Activated CD4-positive, alpha-beta T cell treated with anti-CD3 and anti-CD28 coated beads, Interleukin-2, amount 50 U/mL, for 1 hour (primary cell): ENCODE data around the gene NEK6.

Experiments
- DNase-seq: peaks from one replicate; pipeline ENCODE4 v3.0.0-alpha.2; 2020

Gene NEK6

DNA sequence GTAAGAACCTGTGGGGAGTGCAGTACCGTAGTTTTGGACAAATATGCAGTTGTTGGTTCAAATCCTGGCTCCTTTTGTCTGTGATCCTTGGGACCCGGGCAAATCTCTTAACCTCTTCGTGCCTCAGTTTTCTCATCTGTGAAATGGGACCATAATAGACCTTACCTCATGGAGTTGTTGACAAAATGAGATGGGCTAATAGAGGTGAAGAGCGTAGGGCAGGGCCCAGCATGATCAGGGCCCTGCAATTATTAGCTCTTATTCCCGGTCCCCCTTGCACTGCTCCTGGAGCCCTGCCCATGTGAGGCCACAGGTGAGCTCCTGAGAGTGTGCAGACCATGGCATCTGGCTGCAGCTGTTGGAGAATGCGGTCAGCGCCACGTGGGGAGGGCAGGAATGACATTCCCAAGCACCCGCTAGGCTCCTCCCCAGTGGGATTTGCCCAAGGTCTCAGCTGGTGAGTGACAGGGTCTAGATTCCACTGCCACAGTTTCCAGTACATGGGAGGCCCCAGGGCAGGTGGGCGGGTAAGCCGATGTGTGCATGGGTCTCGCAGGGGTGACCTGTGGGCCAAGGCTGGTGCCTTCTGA lies 41.0 kb downstream of the NEK6 start:
- no peak for DNase-seq

GRCh38 chr9:124299515-124300090 lies 41.9 kb downstream of the NEK6 start:
- no peak for DNase-seq

DNA sequence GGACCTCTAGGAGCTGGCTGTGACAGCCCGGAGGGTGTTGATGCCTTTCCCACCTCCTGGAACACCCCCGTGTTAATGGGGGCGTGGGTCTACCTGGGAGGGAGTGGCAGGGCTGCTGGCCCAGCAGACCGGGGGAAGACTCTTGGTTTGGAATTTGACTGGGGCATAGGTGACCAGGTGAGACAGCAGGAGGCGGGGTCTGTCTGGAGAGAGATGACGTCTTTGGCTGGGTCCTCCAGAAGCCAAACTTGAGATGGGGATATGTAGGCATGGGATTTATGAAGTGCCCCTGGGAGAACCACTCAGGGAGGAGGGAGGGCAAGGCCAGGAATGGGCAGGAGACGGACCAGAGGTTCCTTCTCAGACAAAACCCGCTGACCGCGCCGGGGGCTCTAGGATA lies 42.6 kb downstream of the NEK6 start:
- no peak for DNase-seq

- no peak for DNase-seq
Measured at GRCh38 chr9:124302921-124303320, 45.2 kb downstream of the NEK6 start.

DNA sequence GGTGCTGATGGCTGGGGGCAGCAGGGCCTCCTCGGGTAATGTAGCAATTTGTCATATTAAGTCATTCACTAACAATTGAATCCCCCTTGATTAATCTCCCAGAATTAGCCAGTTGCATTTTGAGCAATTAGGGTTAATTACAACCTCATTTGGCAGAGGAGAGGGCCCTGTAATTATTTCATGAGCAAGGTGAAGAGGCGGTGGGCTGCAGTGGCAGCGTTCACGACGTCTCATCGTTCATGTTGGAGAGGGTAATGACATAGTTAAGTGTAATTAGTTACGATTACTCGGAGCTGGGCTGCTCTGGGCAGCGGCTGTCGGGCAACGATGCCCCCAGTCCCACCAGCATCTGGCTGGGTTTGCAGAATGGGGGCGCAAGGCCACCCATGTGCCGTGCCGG lies 46.0 kb downstream of the NEK6 start:
- no peak for DNase-seq

GRCh38 chr9:124304285-124304684 lies 46.5 kb downstream of the NEK6 start:
- no peak for DNase-seq

DNA sequence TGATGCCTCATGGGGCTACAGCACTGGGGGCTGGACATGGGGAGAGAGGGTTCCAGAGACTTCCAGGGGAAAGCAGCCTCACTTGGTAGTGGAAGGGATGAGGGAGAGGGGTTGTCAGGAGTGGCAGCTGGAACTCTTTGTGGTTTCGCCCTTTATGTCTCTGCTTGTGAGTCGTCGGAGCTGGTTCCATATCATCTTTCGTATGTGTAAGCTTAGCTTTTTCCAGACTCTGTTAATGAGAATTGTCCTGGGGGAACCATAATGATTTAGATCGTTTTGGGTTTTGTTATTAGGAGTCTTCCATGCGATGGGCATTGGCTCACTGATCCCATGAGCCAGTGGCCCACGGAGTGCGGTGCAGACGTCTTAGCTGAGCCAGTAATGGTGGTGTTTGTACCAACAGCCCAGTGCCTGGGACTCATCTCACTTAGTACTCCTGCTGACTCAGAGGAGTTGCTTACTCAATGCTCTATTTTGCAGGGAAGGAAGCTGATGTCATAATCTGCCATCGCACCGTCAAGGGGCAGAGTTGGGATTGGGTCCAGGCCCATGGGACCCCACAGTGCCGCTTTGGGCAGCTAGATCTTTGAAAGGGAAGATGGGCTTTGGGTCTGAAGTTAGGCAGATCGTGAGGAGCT lies 48.5 kb downstream of the NEK6 start:
- DNase-seq = no peak

DNA sequence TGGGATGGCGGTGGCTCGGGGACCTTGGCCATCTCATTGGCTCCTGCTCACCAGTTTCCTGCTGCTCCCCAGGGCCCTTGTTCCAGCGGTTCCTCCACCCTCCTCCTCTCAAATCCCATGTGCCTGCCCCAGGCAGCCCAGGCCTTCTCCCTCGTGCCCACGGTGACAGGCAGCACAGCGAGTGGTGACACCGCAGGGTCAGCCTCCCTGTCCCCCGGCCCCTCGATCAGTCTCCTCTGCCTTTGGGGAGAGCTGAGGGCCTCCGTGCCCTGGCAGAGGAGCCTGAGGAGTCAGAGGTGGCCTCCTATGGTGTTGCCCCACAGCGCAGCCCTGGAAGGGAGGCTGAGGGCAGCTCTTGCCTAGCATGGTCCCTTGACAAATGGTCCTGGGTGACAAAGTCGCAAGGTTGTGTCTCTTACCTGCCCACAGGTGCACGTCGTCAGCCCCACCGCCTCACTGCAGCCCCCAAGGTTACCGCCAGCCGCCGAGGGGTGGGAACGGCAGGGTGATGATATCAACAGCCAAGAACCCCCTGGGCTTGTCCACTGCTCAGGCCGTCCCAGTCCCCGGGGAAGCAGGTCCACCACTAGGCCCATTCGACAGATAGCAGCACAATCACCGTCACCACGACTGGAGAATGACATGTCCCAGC lies 49.8 kb downstream of the NEK6 start:
- DNase-seq = no peak

DNA sequence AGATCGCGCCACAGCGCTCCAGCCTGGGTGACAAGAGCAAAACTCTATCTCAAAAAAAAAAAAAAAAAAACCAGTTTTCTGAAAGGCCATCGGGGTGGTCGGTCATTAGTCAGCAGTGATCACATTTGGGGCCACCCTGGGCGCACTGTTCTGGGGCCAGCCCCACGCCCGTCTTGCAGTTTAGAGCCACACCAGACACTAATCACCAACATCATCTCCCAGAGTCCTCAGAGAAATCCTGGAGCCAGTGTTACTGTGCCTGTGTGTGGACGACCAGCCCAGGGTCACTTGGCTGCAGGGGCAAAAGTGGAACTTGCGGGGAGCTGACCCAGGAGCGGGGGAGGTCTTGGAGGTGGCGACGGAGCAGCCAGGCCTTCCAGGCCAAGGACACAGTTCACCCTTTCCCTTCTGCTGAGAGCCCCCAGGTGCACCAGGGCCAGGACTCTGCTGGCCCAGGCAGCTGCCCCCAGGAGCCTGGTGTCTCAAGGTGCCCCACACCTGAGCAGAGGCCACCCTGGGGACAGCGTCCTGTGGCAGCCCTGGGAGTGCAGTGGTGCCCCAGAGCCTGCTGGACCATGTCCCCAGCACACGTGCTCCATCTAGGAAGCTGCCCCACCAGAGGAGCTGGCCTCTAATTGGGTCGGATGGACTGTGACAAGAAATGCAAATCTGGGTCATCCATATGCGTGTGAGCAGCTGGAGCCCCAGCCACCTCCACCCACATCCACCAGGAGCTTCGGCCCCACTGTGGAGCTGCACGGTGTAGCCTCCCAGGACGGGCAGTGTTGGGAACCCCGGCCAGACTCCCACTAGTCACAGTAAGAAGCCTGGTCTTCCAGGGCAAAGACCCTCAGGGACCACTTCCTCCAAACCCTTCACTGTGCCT lies 51.1 kb downstream of the NEK6 start:
- no peak for DNase-seq

DNA sequence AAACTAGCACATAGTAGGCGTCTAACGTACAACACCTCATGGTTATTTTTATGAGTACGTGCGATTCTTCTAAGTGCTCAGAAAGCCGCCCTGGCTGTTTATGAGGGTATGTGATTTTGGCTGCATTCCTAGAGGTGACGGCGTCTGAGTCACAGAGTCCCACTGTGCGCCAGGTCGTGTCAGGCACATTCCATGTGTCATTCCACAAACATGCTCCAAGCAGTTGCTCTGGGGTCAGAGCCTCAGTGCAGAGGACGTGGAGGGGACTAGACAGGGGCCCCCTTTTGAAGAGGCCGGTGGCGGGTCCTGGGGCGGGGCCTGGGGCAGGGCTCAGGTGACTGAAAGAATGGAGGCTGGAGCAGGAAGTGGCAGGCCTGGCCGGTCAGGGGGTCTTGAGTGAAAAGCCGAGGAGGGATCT lies 51.9 kb downstream of the NEK6 start:
- no peak for DNase-seq

- no peak for DNase-seq
Measured at GRCh38 chr9:124311283-124311682, 53.5 kb downstream of the NEK6 start.

DNA sequence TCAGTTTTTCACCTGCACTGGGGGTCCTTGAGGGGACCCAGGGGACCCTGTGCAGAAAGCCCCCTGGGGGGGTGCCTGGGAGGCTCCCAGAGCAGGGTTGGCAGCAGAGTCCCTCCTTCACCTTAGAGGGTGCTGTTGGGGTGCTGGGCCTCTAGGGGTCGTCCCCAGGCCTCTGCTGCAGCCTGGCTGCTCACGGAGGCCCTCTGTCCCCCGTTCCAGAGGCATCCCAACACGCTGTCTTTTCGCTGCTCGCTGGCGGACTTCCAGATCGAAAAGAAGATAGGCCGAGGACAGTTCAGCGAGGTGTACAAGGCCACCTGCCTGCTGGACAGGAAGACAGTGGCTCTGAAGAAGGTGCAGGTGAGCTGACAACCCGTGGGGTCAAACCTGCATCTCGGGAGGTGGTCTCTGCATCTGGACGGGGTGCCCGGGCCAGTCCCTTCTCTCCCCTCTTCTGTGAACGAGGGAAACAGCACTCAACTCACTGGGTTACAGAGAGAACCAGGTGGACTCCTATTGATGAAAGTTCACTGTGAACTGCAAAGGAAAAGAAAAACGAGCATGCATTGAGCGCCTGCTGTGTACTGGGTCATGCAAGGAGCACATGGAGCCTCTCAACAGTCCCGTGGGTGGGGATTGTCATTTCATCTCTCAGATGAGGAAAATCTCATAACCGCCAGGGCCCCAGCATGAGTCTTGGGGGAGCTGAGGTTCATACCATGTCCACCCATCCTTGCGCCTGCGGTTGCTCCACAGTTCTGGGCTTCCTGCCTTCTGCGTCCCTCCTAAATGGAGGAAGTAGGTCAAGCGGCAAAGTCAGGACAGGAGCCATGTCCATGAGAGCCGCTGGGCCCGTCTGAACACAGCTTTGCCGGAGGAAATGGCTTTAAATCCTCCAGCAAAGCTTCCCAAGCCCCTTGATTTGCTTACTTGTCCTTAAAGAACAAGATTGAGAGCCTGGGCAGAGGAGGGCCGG lies 54.8 kb downstream of the NEK6 start:
- DNase-seq = no peak

DNA sequence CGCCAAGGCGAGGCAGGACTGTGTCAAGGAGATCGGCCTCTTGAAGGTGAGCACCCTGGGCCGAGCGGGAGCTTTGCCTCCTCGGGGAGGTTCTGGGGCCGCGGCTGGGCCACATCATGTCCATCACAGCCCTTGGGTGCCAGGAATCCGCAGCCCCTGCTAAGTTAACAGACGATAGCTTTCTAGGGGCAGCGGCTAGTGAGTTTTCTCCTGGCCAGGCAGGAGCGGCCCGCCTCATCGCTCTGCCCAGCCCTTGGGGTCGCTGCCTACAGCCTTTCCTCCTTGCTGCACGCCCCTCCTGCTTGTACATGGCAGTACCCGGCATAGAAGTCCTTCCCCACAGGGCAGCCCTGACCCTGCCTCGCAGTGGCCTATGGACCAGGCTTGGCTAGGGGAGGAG lies 56.2 kb downstream of the NEK6 start:
- no peak for DNase-seq

DNA sequence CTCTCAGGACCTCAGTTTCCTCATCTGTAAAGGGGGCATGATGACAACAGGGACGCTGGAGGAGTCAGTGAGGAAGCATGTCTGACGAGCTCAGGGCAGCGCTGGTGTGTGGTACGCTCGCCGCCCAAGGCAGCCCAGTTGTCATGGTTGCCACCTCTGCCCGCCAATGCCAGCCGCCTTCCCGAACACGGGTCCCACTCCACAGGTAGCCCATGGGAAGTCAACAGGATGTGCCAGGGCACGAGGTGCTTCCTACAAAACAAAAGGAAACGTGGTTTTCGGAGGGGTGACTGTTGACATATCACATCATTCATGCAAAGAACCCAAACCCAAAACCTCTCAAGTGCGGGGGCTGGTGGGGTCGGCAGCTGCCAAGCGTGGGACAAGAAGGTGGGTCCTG lies 58.1 kb downstream of the NEK6 start:
- no peak for DNase-seq

DNA sequence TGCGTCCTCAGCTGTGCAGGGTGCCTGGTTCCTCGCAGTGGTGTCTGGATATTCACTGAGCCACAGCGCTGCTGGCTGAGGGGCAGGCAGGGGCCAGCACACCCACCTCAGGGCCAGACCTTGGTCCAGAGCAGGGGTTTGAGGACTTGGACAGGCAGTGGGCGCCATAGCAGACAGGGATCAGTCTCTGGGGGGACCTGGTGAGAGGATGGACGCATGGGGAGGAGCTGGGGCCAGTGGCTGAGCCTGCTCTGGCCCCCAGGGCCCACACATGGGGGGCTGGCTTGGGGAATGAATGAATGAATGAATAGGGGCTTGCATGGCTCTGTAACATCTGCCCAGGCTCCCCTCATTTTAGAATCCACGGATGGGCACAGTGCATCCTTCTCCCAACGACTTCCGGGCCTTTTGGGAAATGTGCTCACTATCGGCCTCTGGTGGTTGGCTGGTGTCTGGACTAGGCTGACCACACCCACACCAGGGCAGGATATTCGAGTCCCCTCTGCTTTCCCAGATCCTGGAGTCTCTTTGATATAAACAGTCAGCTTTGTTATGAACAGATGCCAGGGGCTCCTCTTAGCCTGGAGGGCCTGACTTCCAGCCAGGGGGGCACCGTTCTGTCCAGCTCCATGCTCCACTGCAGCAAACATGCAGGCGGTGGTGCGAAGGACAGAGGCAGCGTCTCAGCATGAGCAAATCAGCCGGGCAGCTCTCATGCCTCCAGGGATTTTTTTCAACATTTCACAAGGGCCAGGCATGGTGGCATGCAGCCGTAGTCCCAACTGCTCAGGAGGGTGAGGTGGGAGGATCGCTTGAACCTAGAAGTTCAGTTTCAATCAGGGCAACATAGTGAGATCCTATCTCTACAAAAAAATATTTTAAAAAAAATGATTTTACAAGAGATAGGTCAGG lies 62.6 kb downstream of the NEK6 start:
- peak; percentile 29 for DNase-seq

GRCh38 chr9:124321416-124321815 lies 63.7 kb downstream of the NEK6 start:
- DNase-seq = no peak

GRCh38 chr9:124321935-124322334 lies 64.2 kb downstream of the NEK6 start:
- DNase-seq = no peak

GRCh38 chr9:124322618-124323432 lies 65.1 kb downstream of the NEK6 start:
- no peak for DNase-seq

DNA sequence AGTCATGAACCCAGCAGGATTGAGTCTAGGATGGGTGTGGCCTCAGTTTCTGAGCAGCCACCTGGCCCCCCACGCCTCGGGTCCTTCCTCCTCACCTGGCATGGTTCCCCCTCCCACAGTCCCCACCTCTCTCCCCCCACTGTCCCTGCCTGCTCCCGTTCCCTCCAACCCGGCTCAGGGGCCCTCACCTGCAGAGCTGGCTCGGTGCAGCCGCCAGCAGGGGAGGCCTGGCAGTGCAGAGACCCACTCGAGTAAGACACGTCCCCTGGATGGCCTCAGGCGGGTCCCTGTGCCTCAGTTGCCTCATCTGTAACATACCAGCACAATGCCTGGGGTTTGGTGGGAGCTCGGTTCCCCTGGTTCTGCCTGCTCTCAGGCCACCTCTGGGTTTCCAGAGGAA lies 66.2 kb downstream of the NEK6 start:
- no peak for DNase-seq

GRCh38 chr9:124325816-124326215 lies 68.1 kb downstream of the NEK6 start:
- no peak for DNase-seq
